NT2/D1 (cell line): ENCODE measurements around the gene SLC8A1.

Experiments used
- YY1 ChIP-seq: IDR thresholded peaks from 2 replicates; pipeline ENCODE4 v1.6.1; 2011; ENCODE audit not compliant: insufficient read length, insufficient read depth
- ZNF274 ChIP-seq: IDR thresholded peaks from 2 replicates; pipeline ENCODE4 v1.6.1; 2011; ENCODE audit warnings: mild to moderate bottlenecking, low read depth, low read length

GRCh38 chr2:40370007-40370395 is 81.9 kb downstream of the SLC8A1 start:
- TF ChIP-seq YY1 = no peak
- no peak for TF ChIP-seq ZNF274
